ENCODE results near the gene VPS13D. TPM values are rescaled to one million over a fixed set of nuclear protein-coding genes. Genes with fewer than 3 reads are reported as not detected.

Gene VPS13D
- total and polyA plus RNA-seq, 2 donors (not counting 3 experiments of a cell fraction or from before 2014, with no cell fraction given), result 13.6 to 48.5 TPM

GRCh38 chr1:12475947-12476346 is 246.1 kb downstream of the VPS13D start:
- BruUV-seq (replicated peaks), result no TSS peak
- no peak for FAIRE-seq
- Histone ChIP-seq H3K27ac (ENCODE audit: insufficient read depth, low read depth, low read length) (no peak overlapping the region), H3K79me2 (ENCODE audit: control insufficient read depth, insufficient read depth, low read length) (no peaks in the 10 kb centered on the region), H3K27me3 (ENCODE audit: control insufficient read depth in 2 of 2, insufficient read depth in 2 of 2, low read length in 2 of 2) (no peaks in the 10 kb centered on the region), H3K4me1 (ENCODE audit: control insufficient read depth, extremely low read depth, insufficient read depth, low read length) (peaks cover 51% of the 10 kb centered on the region), H3K4me3 (replicated peaks in 1 of 3; ENCODE audit: insufficient read depth in 1 of 3, low read depth in 1 of 3, low read length in 3 of 3) (no peak overlapping the region), H2AFZ (ENCODE audit: low read depth, low read length) (no peak overlapping the region), H3K9me1 (replicated peaks; ENCODE audit: control insufficient read depth, extremely low read depth, insufficient read depth, low read length) (no peaks in the 10 kb centered on the region), H3K9me3 (replicated peaks; ENCODE audit: control insufficient read depth, insufficient read depth, low read length) (no peaks in the 10 kb centered on the region), H4K20me1 (replicated peaks; ENCODE audit: control insufficient read depth, extremely low read depth, insufficient read depth, low read length) (no peaks in the 10 kb centered on the region), H3K4me2 (ENCODE audit: insufficient read depth, low read length) (no peak overlapping the region), H3K9ac (replicated peaks; ENCODE audit: extremely low read depth, insufficient read depth, low read length) (no peak overlapping the region), H3K36me3 (ENCODE audit: control insufficient read depth in 2 of 2, extremely low read depth in 1 of 2, insufficient read depth in 2 of 2, low read length in 2 of 2) (no peaks in the 10 kb centered on the region)
- no peak for TF ChIP-seq POLR2A (IDR thresholded peaks at IDR 0.05; ENCODE audit: low read depth, low read length)
- TF ChIP-seq GATA2 (IDR thresholded peaks at IDR 0.05; ENCODE audit: insufficient read depth, insufficient read length, low read depth, low read length), result no peak
- TF ChIP-seq CTCF (IDR thresholded peaks at IDR 0.05; ENCODE audit: extremely low read depth in 1 of 2, insufficient read depth in 1 of 2, low read depth in 1 of 2, low read length in 2 of 2), result no peak
- TF ChIP-seq MAX (IDR thresholded peaks at IDR 0.05; ENCODE audit: insufficient read depth, insufficient read length), result no peak
- TF ChIP-seq MYC (IDR thresholded peaks at IDR 0.05; ENCODE audit: low read depth, low read length), result no peak
- TF ChIP-seq EZH2 (IDR thresholded peaks at IDR 0.05; ENCODE audit: borderline replicate concordance, low read depth, low read length, severe bottlenecking), result no peak
- no peak for TF ChIP-seq JUN (IDR thresholded peaks at IDR 0.05; ENCODE audit: borderline replicate concordance, insufficient read depth, insufficient read length, low read depth)
- no peak for TF ChIP-seq POLR2AphosphoS5 (IDR thresholded peaks at IDR 0.05; ENCODE audit: insufficient read depth, low read depth, low read length)
- DNase-seq (ENCODE audit: low read depth, low spot score), result peak; percentile 26
- CTCF ChIA-PET, result interaction anchor here (0.5 to 1.8 kb wide), 8 partner anchors 10 to 70 kb away, joined by 3 to 9 read pairs (median 4); no protein-coding TSS in a partner anchor
- POLR2A ChIA-PET, result interaction anchor here (1.0 kb wide), 1 partner anchor 41 kb away, joined by 4 read pairs; no protein-coding TSS in a partner anchor
- dilution Hi-C loops (cut with MboI; ENCODE audit: extremely low pct_ligation_motif_present, low sequenced_read_pairs) (no loop called here), intact Hi-C loops (cut with micrococcal nuclease) (no loop called here)

Measured in endothelial cell of umbilical vein (primary cell).